Vagina (tissue), 2 donors: ENCODE data around the gene WDR73.

Experiments
- CTCF ChIP-seq, 3 experiments: fragments of 450-650 bp in 2 of 3; fragments of 200-600 bp in 1 of 3; sonication (generic) in 1 of 3; IDR thresholded peaks; one replicate each; pipeline ENCODE4 v1.5.1; 2017 to 2019; ENCODE audit warnings: antibody characterized with exemption in 3 of 3, mild to moderate bottlenecking in 2 of 3, moderate library complexity in 2 of 3
- POLR2A ChIP-seq, 2 donors: fragments of 450-650 bp; IDR thresholded peaks; one replicate each; pipeline ENCODE4 v1.6.1; 2017; ENCODE audit warnings: antibody characterized with exemption in 2 of 2, mild to moderate bottlenecking in 2 of 2, moderate library complexity in 2 of 2
- POLR2AphosphoS5 ChIP-seq, 2 donors: sonication (generic); formaldehyde crosslinking; IDR thresholded peaks; one replicate each; pipeline ENCODE4 v1.9.0; 2017; ENCODE audit warnings: antibody characterized with exemption in 2 of 2, mild to moderate bottlenecking in 2 of 2, low read depth in 1 of 2; ENCODE audit not compliant: insufficient read depth in 1 of 2

GRCh38 chr15:84697236-84697990 is 43.3 kb upstream of the WDR73 start:
- TF ChIP-seq CTCF (IDR thresholded peaks at IDR 0.05) (no peak), POLR2AphosphoS5 (IDR thresholded peaks at IDR 0.05; ENCODE audit: insufficient read depth in 1 of 2, low read depth in 1 of 2) (no peak), POLR2A (IDR thresholded peaks at IDR 0.05) (no peak)
